Uterus (tissue), 2 donors: ENCODE data around the gene SPDYE11.
"Not testable (repeated sequence)": the region's sequence is repeated elsewhere in the genome, so short reads cannot be mapped to it uniquely, and the experiment has no call there.

Experiments used
- CTCF ChIP-seq, 4 experiments: fragments of 200-600 bp in 2 of 4; fragments of 450-650 bp in 2 of 4; sonication (generic) in 2 of 4; IDR thresholded peaks; one replicate each; pipeline ENCODE4 v1.5.1; 2016 to 2019; ENCODE audit warnings: antibody characterized with exemption in 4 of 4, mild to moderate bottlenecking in 2 of 4, moderate library complexity in 1 of 4
- POLR2A ChIP-seq, 2 donors: fragments of 450-650 bp; IDR thresholded peaks; one replicate each; pipeline ENCODE4 v1.6.1; 2016; ENCODE audit warnings: antibody characterized with exemption in 2 of 2, mild to moderate bottlenecking in 1 of 2, moderate library complexity in 1 of 2

- not testable (repeated sequence) for TF ChIP-seq POLR2A, CTCF (IDR thresholded peaks at IDR 0.05)
Observed at GRCh38 chr7:73005356-73005692, 52.4 kb downstream of the SPDYE11 start.
